IMR-90 (cell line): Measurements from ENCODE around the gene AJAP1. TPM values are rescaled to one million over a fixed set of nuclear protein-coding genes. Genes with fewer than 3 reads are reported as not detected.
"Not testable (repeated sequence)": the region's sequence is repeated elsewhere in the genome, so short reads cannot be mapped to it uniquely, and the experiment has no call there.

Experiments used
- ATAC-seq: fragments of 200-7000 bp; cut with Tn5 transposase; 2 replicates; pipeline ENCODE4 v1.9.1; 2020; ENCODE audit warnings: low read depth, mild to moderate bottlenecking, moderate library complexity
- BruUV-seq: library from RNA; stranded (reverse); fragments of 400-500 nt; replicated peaks from 2 replicates; lab custom pipeline; 2021; lab: Mats Ljungman, UMichigan
- CTCF ChIA-PET: fragments of 300-600 bp; formaldehyde crosslinking; extraction: SDS; loops from one replicate; lab custom pipeline; 2021; ENCODE audit warnings: antibody characterized with exemption; lab: Yijun Ruan, JAX
- POLR2A ChIA-PET: fragments of 300-600 bp; sonication (Branson Sonifier 250); formaldehyde crosslinking; loops from one replicate; lab custom pipeline; 2022; ENCODE audit warnings: antibody characterized with exemption; ENCODE audit not compliant: unreplicated experiment; lab: Charles Lee
- DNase-seq: peaks from one replicate; pipeline ENCODE4 v3.0.0; 2013
- H2AFZ ChIP-seq: replicated peaks from 2 replicates; pipeline ENCODE3; 2013; ENCODE audit warnings: low read length, mild to moderate bottlenecking; ENCODE audit not compliant: poor library complexity
- H2AK5ac ChIP-seq: 2 replicates; pipeline ENCODE4 v1.6.1; 2013; ENCODE audit warnings: low read depth, low read length, inconsistent platforms
- H2AK9ac ChIP-seq: replicated peaks from 2 replicates; pipeline ENCODE3; 2013; ENCODE audit warnings: mild to moderate bottlenecking, low read depth, low read length, moderate library complexity; ENCODE audit not compliant: poor library complexity
- H2BK120ac ChIP-seq: 2 replicates; pipeline ENCODE4 v1.6.1; 2013; ENCODE audit warnings: low read depth, low read length, inconsistent platforms
- H2BK15ac ChIP-seq: 3 replicates; pipeline ENCODE4 v1.6.1; 2013; ENCODE audit warnings: low read depth, low read length, inconsistent platforms
- H2BK20ac ChIP-seq: 2 replicates; pipeline ENCODE4 v1.6.1; 2013; ENCODE audit warnings: low read depth, mild to moderate bottlenecking, inconsistent platforms, low read length, moderate library complexity
- H2BK5ac ChIP-seq: 2 replicates; pipeline ENCODE4 v1.6.1; 2013; ENCODE audit warnings: mild to moderate bottlenecking, low read depth, low read length, inconsistent platforms; ENCODE audit not compliant: poor library complexity, severe bottlenecking
- H3K14ac ChIP-seq: replicated peaks from 2 replicates; pipeline ENCODE4 v1.6.1; 2013; ENCODE audit warnings: low read depth, low read length, inconsistent platforms
- H3K18ac ChIP-seq: 2 replicates; pipeline ENCODE4 v1.6.1; 2013; ENCODE audit warnings: low read depth, low read length, control low read depth
- H3K23ac ChIP-seq: 2 replicates; pipeline ENCODE4 v1.6.1; 2013; ENCODE audit warnings: low read depth, low read length, inconsistent platforms
- H3K27ac ChIP-seq: 2 replicates; pipeline ENCODE4 v1.5.1; 2013; ENCODE audit warnings: mild to moderate bottlenecking, control low read depth, low read length; ENCODE audit not compliant: insufficient read depth
- H3K27me3 ChIP-seq: 2 replicates; pipeline ENCODE4 v1.6.1; 2013; ENCODE audit warnings: low read length; ENCODE audit not compliant: control insufficient read depth, insufficient read depth
- H3K36me3 ChIP-seq: 2 replicates; pipeline ENCODE4 v1.6.1; 2013; ENCODE audit warnings: low read length, mixed read lengths; ENCODE audit not compliant: control insufficient read depth, insufficient read depth
- H3K4ac ChIP-seq: 2 replicates; pipeline ENCODE4 v1.6.1; 2013; ENCODE audit warnings: low read depth, low read length, inconsistent platforms
- H3K4me1 ChIP-seq: 2 replicates; pipeline ENCODE4 v1.6.1; 2013; ENCODE audit warnings: low read length, mixed read lengths; ENCODE audit not compliant: control insufficient read depth, insufficient read depth
- H3K4me2 ChIP-seq: 2 replicates; pipeline ENCODE4 v1.6.1; 2013; ENCODE audit warnings: low read depth, mild to moderate bottlenecking, control low read depth, low read length, moderate library complexity
- H3K4me3 ChIP-seq: 2 replicates; pipeline ENCODE4 v1.5.1; 2013; ENCODE audit warnings: low read depth, mild to moderate bottlenecking, control low read depth, low read length, moderate library complexity; ENCODE audit not compliant: insufficient read depth
- H3K56ac ChIP-seq: 2 replicates; pipeline ENCODE4 v1.6.1; 2013; ENCODE audit warnings: low read length, inconsistent platforms; ENCODE audit not compliant: insufficient read depth; ENCODE audit errors: extremely low read depth
- H3K79me1 ChIP-seq, 2 experiments: 2 replicates each; pipeline ENCODE4 v1.6.1; 2013; ENCODE audit warnings: low read length in 2 of 2, inconsistent platforms in 1 of 2, low read depth in 1 of 2
- H3K9ac ChIP-seq: 2 replicates; pipeline ENCODE4 v1.6.1; 2013; ENCODE audit warnings: low read depth, low read length, control low read depth
- H3K9me1 ChIP-seq: 2 replicates; pipeline ENCODE4 v1.6.1; 2013; ENCODE audit warnings: low read length, inconsistent platforms; ENCODE audit not compliant: insufficient read depth
- H3K9me3 ChIP-seq: 2 replicates; pipeline ENCODE4 v1.6.1; 2013; ENCODE audit warnings: low read length; ENCODE audit not compliant: control insufficient read depth, insufficient read depth
- H4K20me1 ChIP-seq: 2 replicates; pipeline ENCODE4 v1.6.1; 2013; ENCODE audit warnings: low read length, inconsistent platforms; ENCODE audit not compliant: insufficient read depth
- H4K5ac ChIP-seq: 2 replicates; pipeline ENCODE4 v1.6.1; 2013; ENCODE audit warnings: mild to moderate bottlenecking, low read depth, low read length, control low read depth
- H4K8ac ChIP-seq, 2 experiments: 2 replicates each; pipeline ENCODE4 v1.6.1; 2013; ENCODE audit warnings: low read depth in 2 of 2, low read length in 2 of 2, control low read depth in 1 of 2, inconsistent platforms in 1 of 2
- H4K91ac ChIP-seq: 2 replicates; pipeline ENCODE4 v1.6.1; 2013; ENCODE audit warnings: low read depth, low read length, inconsistent platforms; ENCODE audit not compliant: insufficient read depth
- WGBS, 2 experiments: methylation state at CpG; one replicate each; pipeline versions ENCODE4 v1.1.5 to v1.1.7; 2013; ENCODE audit warnings: missing lambda C conversion rate in 2 of 2; ENCODE audit not compliant: insufficient read length in 1 of 2; ENCODE audit errors: extremely low coverage in 2 of 2; 5-methylcytosine and 5-hydroxymethylcytosine counted together
- dilution Hi-C: fragments of 300-500 bp; cut with HindIII; formaldehyde crosslinking; loops from one replicate; pipeline ENCODE4 v1.14.3; 2018; ENCODE audit warnings: low sequenced_read_pairs; ENCODE audit not compliant: unreplicated experiment
- in situ Hi-C: fragments of 300-500 bp; cut with MboI; formaldehyde crosslinking; loops from 3 replicates; pipeline ENCODE4 v1.14.3; 2019; ENCODE audit warnings: low sequenced_read_pairs, inconsistent platforms, mixed read lengths
- intact Hi-C: fragments of 100-400 bp; cut with micrococcal nuclease; formaldehyde crosslinking; loops from 2 replicates; pipeline ENCODE4 v1.10.0; 2022
- polyA plus RNA-seq, 3 experiments: library from polyadenylated mRNA; depleted of rRNA; stranded (reverse); fragments of >200 nt; gene quantifications; 2 replicates each; pipeline ENCODE4 v1.2.3, GENCODE V29; 2012; ENCODE audit warnings: low replicate concordance in 1 of 3
- total RNA-seq: library from RNA; depleted of rRNA; stranded (reverse); fragments of >200 nt; gene quantifications from 2 replicates; pipeline ENCODE4 v1.2.3, GENCODE V29; 2012

Gene AJAP1
- total and polyA plus RNA-seq, 2 of the 4 experiments (the other 2 are of a cell fraction): under 0.01 to 0.02 TPM

DNA sequence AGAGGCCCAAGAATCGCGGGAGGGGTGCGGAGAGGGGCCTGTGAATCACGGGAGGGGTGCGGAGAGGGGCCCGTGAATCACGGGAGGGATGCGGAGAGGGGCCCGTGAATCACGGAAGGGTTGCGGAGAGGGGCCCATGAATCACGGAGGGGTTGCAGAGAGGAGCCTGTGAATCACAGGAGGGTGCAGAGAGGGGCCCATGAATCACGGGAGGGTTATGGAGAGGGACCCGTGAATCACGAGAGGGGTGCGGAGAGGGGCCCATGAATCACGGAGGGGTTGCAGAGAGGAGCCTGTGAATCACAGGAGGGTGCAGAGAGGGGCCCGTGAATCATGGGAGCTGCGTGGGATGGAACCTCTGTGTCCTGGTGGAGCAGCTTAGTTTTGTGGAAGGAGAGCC lies 12.3 kb downstream of the AJAP1 start:
- H2BK5ac ChIP-seq, H3K14ac ChIP-seq, H3K23ac ChIP-seq, H3K18ac ChIP-seq, H3K79me1 ChIP-seq, H3K36me3 ChIP-seq, intact Hi-C loops, H4K91ac ChIP-seq, POLR2A ChIA-PET, H3K4me1 ChIP-seq, H3K4ac ChIP-seq, dilution Hi-C loops, H2AFZ ChIP-seq, CTCF ChIA-PET, H2AK9ac ChIP-seq, H4K8ac ChIP-seq, H3K9me1 ChIP-seq, BruUV-seq, H2BK120ac ChIP-seq, ATAC-seq, H3K56ac ChIP-seq, H4K20me1 ChIP-seq, DNase-seq, H3K4me2 ChIP-seq, H2AK5ac ChIP-seq, H2BK15ac ChIP-seq, H3K4me3 ChIP-seq, H3K9ac ChIP-seq, H2BK20ac ChIP-seq, H4K5ac ChIP-seq, H3K27me3 ChIP-seq, H3K27ac ChIP-seq: not testable (repeated sequence)
- in situ Hi-C loops: loop anchor here (25.0 kb wide), 1 partner anchor 1296 kb away; no protein-coding TSS in a partner anchor
- peaks cover 40% of the 10 kb centered on the region for H3K9me3 ChIP-seq
- WGBS, 2 experiments: 71% methylated on average over 7 of the region's 19 CpGs; no CpG with 5 or more reads in 1 of the 2 experiments
